Right lobe of liver (tissue), 4 donors: ENCODE measurements around the gene IL1RAPL1.

Source experiments
- POLR2A ChIP-seq: fragments of 450-650 bp; IDR thresholded peaks from one replicate; pipeline ENCODE4 v1.6.1; 2017; ENCODE audit warnings: antibody characterized with exemption, mild to moderate bottlenecking
- TF ChIP-seq, protein P1 (sequence below), 4 donors: fragments of 200-600 bp in 3 of 4; fragments of 450-650 bp in 1 of 4; IDR thresholded peaks; one replicate each; pipeline versions ENCODE4 v1.5.1 to v1.8.0; 2016 to 2022; ENCODE audit warnings: antibody characterized with exemption in 4 of 4, mild to moderate bottlenecking in 2 of 4
- donor health status: DM: no; HTN: no; CAD: no.
- donor health status: DM: no; HTN: no; CAD: no.
- donor health status: DM: no; HTN: yes; CAD: no.

DNA sequence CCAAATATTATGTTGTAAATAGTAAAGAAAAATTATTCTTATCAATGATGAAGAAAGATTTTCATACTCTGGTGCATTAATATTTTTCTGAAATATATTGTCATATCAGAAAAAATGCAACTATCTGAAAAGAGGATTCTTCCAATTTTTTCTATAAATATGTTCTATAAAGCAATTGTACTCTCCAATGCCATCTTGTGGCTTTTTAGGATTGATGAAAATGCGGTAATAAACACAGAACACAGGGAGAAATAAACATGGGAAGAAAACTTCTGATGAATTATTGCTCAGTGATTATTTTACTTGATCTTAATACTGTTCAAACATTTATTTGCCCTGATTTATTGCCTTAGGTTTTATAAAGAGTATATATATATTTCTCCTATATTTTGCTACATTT, 215.4 kb downstream of the IL1RAPL1 start:
- TF ChIP-seq POLR2A = no peak
- TF ChIP-seq, protein P1, sequence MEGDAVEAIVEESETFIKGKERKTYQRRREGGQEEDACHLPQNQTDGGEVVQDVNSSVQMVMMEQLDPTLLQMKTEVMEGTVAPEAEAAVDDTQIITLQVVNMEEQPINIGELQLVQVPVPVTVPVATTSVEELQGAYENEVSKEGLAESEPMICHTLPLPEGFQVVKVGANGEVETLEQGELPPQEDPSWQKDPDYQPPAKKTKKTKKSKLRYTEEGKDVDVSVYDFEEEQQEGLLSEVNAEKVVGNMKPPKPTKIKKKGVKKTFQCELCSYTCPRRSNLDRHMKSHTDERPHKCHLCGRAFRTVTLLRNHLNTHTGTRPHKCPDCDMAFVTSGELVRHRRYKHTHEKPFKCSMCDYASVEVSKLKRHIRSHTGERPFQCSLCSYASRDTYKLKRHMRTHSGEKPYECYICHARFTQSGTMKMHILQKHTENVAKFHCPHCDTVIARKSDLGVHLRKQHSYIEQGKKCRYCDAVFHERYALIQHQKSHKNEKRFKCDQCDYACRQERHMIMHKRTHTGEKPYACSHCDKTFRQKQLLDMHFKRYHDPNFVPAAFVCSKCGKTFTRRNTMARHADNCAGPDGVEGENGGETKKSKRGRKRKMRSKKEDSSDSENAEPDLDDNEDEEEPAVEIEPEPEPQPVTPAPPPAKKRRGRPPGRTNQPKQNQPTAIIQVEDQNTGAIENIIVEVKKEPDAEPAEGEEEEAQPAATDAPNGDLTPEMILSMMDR (IDR thresholded peaks at IDR 0.05) = peak in 2 of 4 donors; percentile 29
